OCI-LY1 (cell line): Measurements from ENCODE around the gene HMCN2.

Experiments used
- H2AFZ ChIP-seq: fragments of 200-600 bp; sonication (generic), shearing (Covaris generic); 2 replicates; pipeline ENCODE4 v1.6.0; 2014; ENCODE audit warnings: antibody characterized with exemption, mild to moderate bottlenecking, low read length
- H3F3A ChIP-seq: fragments of 200-600 bp; sonication (generic), shearing (Covaris generic); 2 replicates; pipeline ENCODE4 v1.6.0; 2014; ENCODE audit warnings: mild to moderate bottlenecking, antibody characterized with exemption, low read length, moderate library complexity; ENCODE audit not compliant: insufficient read depth
- H3K27ac ChIP-seq: fragments of 200-600 bp; sonication (generic); 2 replicates; pipeline ENCODE4 v1.5.1; 2014; ENCODE audit warnings: low read length, mixed run types, mild to moderate bottlenecking, low read depth; ENCODE audit not compliant: poor library complexity, severe bottlenecking
- H3K27me3 ChIP-seq: fragments of 200-600 bp; sonication (generic); 2 replicates; pipeline ENCODE4 v1.6.0; 2014; ENCODE audit warnings: antibody characterized with exemption, mild to moderate bottlenecking, low read length, moderate library complexity; ENCODE audit not compliant: insufficient read depth
- H3K36me3 ChIP-seq: fragments of 200-600 bp; sonication (generic); 2 replicates; pipeline ENCODE4 v1.6.1; 2014; ENCODE audit warnings: mild to moderate bottlenecking, antibody characterized with exemption, low read length, moderate library complexity, mixed read lengths; ENCODE audit not compliant: insufficient read depth
- H3K4me1 ChIP-seq: fragments of 200-600 bp; sonication (generic); 2 replicates; pipeline ENCODE4 v1.5.1; 2014; ENCODE audit warnings: mild to moderate bottlenecking, low read length, moderate library complexity; ENCODE audit not compliant: insufficient read depth, severe bottlenecking
- H3K4me2 ChIP-seq: fragments of 200-600 bp; sonication (generic), shearing (Covaris generic); 2 replicates; pipeline ENCODE4 v1.6.1; 2014; ENCODE audit warnings: low read length
- H3K4me3 ChIP-seq: fragments of 200-600 bp; sonication (generic); 2 replicates; pipeline ENCODE4 v1.5.1; 2014; ENCODE audit warnings: low read length, low read depth, mild to moderate bottlenecking, mixed read lengths; ENCODE audit not compliant: poor library complexity, severe bottlenecking
- H3K79me2 ChIP-seq: fragments of 200-600 bp; shearing (Covaris generic); 2 replicates; pipeline ENCODE4 v1.6.1; 2016; ENCODE audit warnings: mixed run types, low read length, mixed read lengths; ENCODE audit not compliant: insufficient read depth
- H3K9ac ChIP-seq: fragments of 200-600 bp; sonication (generic), shearing (Covaris generic); 2 replicates; pipeline ENCODE4 v1.6.1; 2014; ENCODE audit warnings: mild to moderate bottlenecking, low read length, mixed read lengths
- H3K9me2 ChIP-seq: fragments of 200-600 bp; sonication (generic), shearing (Covaris generic); 2 replicates; pipeline ENCODE4 v1.6.1; 2014; ENCODE audit warnings: low read depth, mild to moderate bottlenecking, low read length, mixed read lengths
- H3K9me3 ChIP-seq: fragments of 200-600 bp; shearing (Covaris generic); 2 replicates; pipeline ENCODE4 v1.6.1; 2014; ENCODE audit warnings: low read length, mixed read lengths
- H4K20me1 ChIP-seq: fragments of 200-600 bp; sonication (generic), shearing (Covaris generic); 2 replicates; pipeline ENCODE4 v1.6.0; 2016; ENCODE audit warnings: mild to moderate bottlenecking, low read length; ENCODE audit not compliant: insufficient read depth
- CTCF ChIP-seq: fragments of 200-600 bp; sonication (generic), shearing (Covaris generic); IDR thresholded peaks from 2 replicates; pipeline ENCODE4 v1.5.1; 2017; ENCODE audit warnings: mild to moderate bottlenecking, antibody characterized with exemption, low read length, moderate library complexity, mixed read lengths
- EZH2 ChIP-seq: fragments of 200-600 bp; sonication (generic), shearing (Covaris generic); IDR thresholded peaks from 2 replicates; pipeline ENCODE4 v1.8.0; 2017; ENCODE audit warnings: borderline replicate concordance, mixed run types, mild to moderate bottlenecking, antibody characterized with exemption, low read length, moderate library complexity, mixed read lengths

HMCN2 gene

GRCh38 chr9:130271473-130271872, 5.9 kb downstream of the HMCN2 start:
- Histone ChIP-seq H2AFZ (no peak overlapping the region), H3K36me3 (no peaks in the 10 kb centered on the region), H3K27me3 (no peaks in the 10 kb centered on the region), H3F3A (no peaks in the 10 kb centered on the region), H3K9me2 (no peaks in the 10 kb centered on the region), H3K9me3 (no peaks in the 10 kb centered on the region), H3K9ac (no peak overlapping the region), H3K4me3 (no peak overlapping the region), H3K27ac (no peak overlapping the region), H4K20me1 (no peaks in the 10 kb centered on the region), H3K4me2 (no peak overlapping the region), H3K4me1 (no peaks in the 10 kb centered on the region), H3K79me2 (no peaks in the 10 kb centered on the region)
- no peak for TF ChIP-seq CTCF
- TF ChIP-seq EZH2, result no peak

DNA sequence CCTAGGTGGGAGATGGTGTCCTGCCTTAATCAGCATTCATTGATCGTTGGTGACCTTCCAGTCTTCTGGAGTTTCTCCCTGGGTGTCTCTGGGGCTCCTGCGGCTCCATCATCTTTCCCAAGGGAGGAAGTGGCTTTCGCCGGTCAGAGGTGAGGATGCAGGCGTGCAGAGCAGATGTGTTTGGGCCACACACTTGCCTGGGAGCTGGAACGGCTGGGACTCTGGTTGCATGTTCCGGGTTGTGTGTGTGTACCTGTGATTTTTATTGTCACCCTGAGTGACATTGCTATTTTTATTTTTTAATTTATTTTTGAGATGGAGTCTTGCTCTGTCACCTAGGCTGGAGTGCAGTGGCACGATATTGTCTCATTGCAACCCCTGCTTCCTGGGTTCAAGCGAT, 9.6 kb downstream of the HMCN2 start:
- H3K36me3 ChIP-seq, result no peaks in the 10 kb centered on the region
- H3F3A ChIP-seq, result no peaks in the 10 kb centered on the region
- H3K9ac ChIP-seq, result no peak overlapping the region
- no peak overlapping the region for H3K27ac ChIP-seq
- H3K4me1 ChIP-seq, result no peaks in the 10 kb centered on the region
- no peak overlapping the region for H3K4me2 ChIP-seq
- no peak overlapping the region for H2AFZ ChIP-seq
- H3K4me3 ChIP-seq, result no peak overlapping the region
- H3K9me2 ChIP-seq, result no peaks in the 10 kb centered on the region
- no peaks in the 10 kb centered on the region for H3K9me3 ChIP-seq
- H4K20me1 ChIP-seq, result no peaks in the 10 kb centered on the region
- H3K27me3 ChIP-seq, result no peaks in the 10 kb centered on the region; the same call in 1 of the 2 replicates
- H3K79me2 ChIP-seq, result no peaks in the 10 kb centered on the region
- TF ChIP-seq CTCF (no peak), EZH2 (no peak)

DNA sequence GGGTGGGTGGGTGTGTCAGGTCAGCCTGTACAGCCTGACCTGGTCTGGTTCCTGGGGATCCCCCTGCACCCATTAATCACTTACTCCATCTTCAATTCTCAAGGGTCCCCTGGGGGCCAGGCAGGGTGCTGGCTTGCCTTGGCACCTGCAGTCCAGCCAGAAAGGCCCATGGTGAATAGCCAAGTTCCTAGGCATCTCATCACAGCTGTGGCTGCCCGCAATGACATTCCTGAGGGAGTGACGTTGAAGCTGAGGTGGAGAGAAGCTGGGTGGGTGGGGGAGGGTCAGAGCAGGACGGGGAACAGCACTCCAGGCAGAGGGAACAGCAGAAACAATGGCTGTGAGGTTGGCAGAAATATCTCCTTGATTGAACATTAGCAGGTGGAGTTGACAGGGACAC, 10.6 kb downstream of the HMCN2 start:
- no peak overlapping the region for H3K9ac ChIP-seq
- no peaks in the 10 kb centered on the region for H3K79me2 ChIP-seq
- H3K9me3 ChIP-seq, result no peaks in the 10 kb centered on the region
- no peaks in the 10 kb centered on the region; the same call in 1 of the 2 replicates for H3K27me3 ChIP-seq
- H3K4me3 ChIP-seq, result no peak overlapping the region
- no peak overlapping the region for H2AFZ ChIP-seq
- no peak overlapping the region for H3K27ac ChIP-seq
- H3K9me2 ChIP-seq, result no peaks in the 10 kb centered on the region
- H3K36me3 ChIP-seq, result no peaks in the 10 kb centered on the region
- H4K20me1 ChIP-seq, result no peaks in the 10 kb centered on the region
- no peaks in the 10 kb centered on the region for H3F3A ChIP-seq
- no peak overlapping the region for H3K4me2 ChIP-seq
- no peaks in the 10 kb centered on the region for H3K4me1 ChIP-seq
- TF ChIP-seq CTCF, result no peak
- TF ChIP-seq EZH2, result no peak
